Frontal cortex (tissue), 4 donors: ENCODE data around the gene PTH1R. TPM values are rescaled to one million over a fixed set of nuclear protein-coding genes. Genes with fewer than 3 reads are reported as not detected.
A peak's percentile ranks its signal among the peaks of the same experiment; 100 is the strongest.

Source experiments
- DNase-seq, 2 donors: peaks; one replicate each; pipeline ENCODE4 v3.0.0; 2012; ENCODE audit warnings: low spot score in 2 of 2
- FAIRE-seq: peaks from 2 replicates; lab custom pipeline; 2012; peaks lifted over from hg19 to GRCh38; lab: Jason Lieb, UNC
- total RNA-seq: library from RNA; depleted of rRNA; stranded (reverse); fragments of >200 nt; gene quantifications from one replicate; pipeline ENCODE4 v1.2.3, GENCODE V29; 2014
- donor health status: control.
- donor health status: control.
- donor health status: control.

The PTH1R gene
- total RNA-seq = 2.0 TPM

DNA sequence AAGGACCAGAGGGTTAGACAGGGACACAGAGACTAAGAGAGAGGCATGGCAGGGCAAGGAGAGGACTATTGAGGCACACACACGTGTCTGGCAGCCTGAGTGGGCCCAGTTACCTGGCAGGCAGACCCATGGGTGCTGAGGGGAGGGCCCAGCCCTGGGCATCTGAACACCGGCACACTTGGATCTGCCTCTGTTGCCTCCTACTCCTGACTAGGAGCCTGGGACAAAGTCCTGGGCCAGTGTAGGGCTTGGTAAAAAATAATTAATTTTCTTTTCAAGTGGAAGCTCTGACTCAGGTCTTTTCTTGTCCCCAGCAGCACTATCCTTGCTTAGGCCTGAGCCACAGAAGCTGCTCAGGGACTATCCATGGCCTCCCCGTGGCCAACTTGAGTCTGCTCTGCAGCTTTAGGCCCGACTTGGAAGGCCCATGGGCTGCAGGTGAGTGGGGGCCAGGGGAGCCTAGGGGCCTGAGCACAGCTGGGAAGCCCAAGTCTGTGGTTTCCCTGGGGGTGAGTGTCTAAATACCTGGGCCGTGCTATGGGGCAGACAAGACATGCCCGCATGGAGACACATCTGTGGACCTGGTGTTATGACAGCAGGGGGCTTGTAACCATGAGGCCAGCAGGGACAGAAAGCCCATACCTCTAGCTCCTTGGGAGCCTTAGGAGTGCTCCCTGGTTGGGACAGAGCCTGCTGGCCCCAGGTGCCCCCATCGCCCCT is at the start of gene PTH1R:
Gene PTH1R, plus strand, starts transcription at position 316 of the 720 bp plus-strand sequence. CDS start 5,839 bp downstream, outside the sequence.
- DNase-seq (no peak), FAIRE-seq (no peak)

DNA sequence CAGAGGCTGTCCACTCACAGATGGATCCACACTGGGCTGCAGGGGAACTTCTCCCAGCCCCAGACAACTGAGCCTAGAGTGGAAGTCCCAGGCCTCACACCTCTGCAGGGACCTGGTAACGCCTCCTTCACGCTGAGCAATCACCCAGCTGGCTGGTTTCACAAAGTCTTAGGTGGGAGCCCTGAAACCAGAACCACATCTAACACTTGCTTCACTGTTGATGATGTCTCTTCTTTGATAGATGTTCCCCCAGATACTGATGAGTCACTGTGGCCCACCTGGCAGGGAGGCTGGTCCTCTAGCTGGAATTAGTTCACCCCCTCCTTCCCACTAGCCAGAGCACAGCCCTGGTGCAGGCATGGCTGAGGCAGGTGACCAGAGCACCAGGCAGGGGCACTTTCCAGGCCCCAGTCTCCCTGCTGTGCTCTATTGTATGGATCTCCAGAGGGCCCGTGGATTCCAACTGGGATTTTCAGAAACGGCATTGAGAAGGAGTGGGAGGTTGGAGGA is 47.8 kb upstream of the PTH1R start:
- DNase-seq (no peak), FAIRE-seq (no peak)

DNA sequence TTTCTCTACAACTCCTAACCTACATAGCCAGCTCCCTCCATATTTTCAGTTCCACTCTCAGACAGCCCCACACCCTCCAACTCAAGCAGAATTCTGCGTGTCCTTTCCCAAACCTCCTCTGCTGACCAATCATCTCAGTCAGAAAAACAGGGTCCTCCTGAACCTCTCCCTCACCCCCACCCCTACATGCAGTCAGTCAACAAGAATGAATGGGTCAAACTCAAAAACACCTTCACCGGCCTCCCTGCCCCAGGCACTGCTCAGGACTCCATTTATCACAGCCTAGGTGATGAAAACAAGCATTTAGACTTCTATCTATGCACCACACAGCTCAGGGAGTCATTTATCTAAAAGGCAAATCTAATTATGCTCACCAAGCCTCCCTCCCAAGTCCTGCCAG is 46.7 kb upstream of the PTH1R start:
- DNase-seq = no peak
- no peak for FAIRE-seq

GRCh38 chr3:46831316-46831715 is 46.2 kb upstream of the PTH1R start:
- DNase-seq = no peak
- FAIRE-seq = no peak

GRCh38 chr3:46831841-46832240 is 45.7 kb upstream of the PTH1R start:
- no peak for FAIRE-seq

DNA sequence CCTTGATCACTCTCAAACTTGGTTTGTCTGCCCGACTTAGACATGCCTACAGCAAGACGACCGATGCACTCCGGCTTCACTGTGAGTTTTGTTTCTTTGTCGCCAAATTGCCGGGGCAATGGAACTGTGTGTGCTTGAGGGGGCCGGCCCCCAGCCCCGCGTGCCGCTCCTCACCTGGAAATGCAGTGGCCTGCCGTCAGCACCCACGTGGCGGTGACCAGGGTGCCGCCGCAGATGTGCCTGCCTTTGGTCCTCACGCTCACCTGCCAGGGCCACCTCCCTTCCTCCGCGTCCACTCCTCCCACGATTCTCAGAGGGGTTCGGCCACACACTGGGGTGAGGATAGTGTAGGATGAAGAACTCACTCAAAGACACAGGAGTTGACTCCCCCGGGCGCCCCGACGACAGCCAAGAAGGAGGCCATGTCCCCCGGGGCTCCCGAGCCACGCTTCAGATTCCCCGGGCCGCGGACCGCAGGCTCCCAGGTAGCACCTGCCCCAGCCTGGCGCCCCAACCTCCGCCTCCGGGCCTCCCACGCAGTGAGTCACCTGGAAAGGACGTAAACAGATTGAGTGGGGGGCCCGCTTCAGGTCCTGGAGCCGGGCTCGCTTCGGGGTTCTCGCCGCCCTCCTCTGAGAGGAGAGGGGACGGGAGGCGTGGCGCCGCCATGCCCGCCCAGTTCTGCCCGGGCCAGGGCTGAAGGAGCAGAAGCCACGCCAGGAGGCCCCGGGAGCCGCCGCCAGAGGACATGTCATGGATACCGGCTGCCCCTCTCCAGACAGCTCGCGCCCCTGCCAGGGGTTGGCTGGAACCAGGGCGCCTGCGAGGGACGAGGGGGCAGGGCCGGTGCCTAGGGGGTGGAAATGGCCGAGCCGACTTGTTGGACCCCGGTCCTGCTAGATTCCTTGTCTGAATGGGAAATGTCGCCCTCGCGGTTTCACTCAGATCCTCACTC is 43.9 kb upstream of the PTH1R start:
- DNase-seq (no peak), FAIRE-seq (no peak)

More at GRCh38 chr3:46831841-46832240, 45.7 kb upstream of the PTH1R start:
- no peak for DNase-seq

- FAIRE-seq (no peak), DNase-seq (no peak)
These were observed 42.5 kb upstream of the PTH1R start for GRCh38 chr3:46835054-46835453.

DNA sequence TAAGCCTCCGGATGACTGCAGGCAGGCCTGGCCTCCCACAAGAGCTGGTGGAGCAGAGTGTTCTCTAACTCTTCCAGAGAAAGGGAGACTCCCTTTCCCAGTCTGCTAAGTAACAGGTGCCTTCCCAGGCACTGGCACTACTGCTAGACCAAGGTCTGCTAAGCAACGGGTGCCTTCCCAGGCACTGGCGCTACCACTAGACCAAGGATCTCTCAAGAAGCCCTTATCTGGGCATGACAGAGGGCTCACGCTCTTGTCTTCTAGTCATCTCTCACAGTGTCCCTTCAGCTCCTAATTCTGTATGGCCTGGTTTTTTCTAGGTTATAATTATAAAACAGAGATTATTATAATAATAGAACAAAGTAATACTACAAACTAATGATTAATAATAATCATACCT is 42.0 kb upstream of the PTH1R start:
- DNase-seq (no peak), FAIRE-seq (no peak)

GRCh38 chr3:46838301-46838700 is 39.2 kb upstream of the PTH1R start:
- DNase-seq (no peak), FAIRE-seq (no peak)

- no peak for FAIRE-seq
- no peak for DNase-seq
These were observed 37.0 kb upstream of the PTH1R start for GRCh38 chr3:46840491-46840890.

DNA sequence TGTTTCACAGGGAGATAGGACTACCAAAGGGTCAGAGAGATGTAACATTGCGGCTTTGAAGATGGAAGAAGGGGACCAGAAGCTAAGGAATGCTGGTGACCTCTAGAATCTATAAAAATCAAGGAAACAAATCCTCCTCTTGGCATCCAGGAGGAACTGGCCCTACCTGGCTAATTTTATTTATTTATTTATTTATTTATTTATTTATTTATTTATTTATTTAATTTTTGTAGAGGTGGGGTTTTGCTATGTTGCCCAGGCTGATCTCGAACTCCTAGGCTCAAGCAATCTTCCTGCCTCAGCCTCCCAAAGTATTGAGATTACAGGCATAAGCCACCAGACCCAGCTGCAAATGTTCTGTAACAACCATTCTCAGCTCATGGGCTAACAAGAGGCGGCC is 34.0 kb upstream of the PTH1R start:
- DNase-seq (no peak), FAIRE-seq (no peak)

- FAIRE-seq (no peak), DNase-seq (no peak)
These were observed 33.1 kb upstream of the PTH1R start for GRCh38 chr3:46844397-46844796.

- DNase-seq = no peak
- FAIRE-seq = no peak
These were observed 32.6 kb upstream of the PTH1R start for GRCh38 chr3:46844881-46845312.

GRCh38 chr3:46845397-46845859 is 32.1 kb upstream of the PTH1R start:
- DNase-seq (peak; percentile 44 to 64), FAIRE-seq (no peak)

DNA sequence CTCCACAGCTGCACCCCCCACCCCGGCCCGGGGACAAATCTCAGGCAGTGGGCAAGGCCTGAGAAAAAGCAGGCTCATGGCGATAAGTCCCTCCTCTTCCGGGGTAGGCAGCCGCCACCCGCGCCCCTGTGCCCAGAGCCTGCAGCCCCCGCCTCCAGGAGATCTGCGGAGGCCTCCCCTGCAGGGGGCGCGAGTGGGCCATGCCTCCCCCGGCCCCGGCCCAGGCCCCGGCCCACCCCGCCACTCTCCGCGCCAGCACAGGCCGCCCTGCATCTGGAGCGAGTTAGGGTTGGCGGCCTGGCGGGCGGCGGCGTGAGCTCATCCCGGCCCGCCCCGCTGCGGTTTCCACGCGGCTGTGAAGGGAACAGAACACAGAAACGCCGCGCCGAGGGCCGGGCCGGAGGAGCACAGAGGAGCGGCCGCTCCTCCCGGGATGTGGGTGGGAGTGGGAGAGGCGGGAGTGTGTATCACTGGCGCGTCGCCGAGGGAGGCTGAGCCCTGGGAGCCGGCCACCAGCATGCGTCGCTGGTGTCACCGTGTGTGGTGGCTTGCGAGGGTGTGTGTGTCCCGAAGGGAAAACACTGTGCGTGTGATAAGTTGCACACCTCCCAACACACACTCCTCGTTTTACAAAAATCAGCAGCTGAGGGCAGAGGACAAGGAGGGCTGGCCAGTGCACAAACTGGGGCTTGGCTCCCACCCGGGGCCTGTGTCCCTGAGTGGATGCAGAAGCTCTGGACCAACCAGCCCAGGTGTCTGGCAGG is 31.5 kb upstream of the PTH1R start:
- peak; percentile 76 to 80 for DNase-seq
- FAIRE-seq = no peak

DNA sequence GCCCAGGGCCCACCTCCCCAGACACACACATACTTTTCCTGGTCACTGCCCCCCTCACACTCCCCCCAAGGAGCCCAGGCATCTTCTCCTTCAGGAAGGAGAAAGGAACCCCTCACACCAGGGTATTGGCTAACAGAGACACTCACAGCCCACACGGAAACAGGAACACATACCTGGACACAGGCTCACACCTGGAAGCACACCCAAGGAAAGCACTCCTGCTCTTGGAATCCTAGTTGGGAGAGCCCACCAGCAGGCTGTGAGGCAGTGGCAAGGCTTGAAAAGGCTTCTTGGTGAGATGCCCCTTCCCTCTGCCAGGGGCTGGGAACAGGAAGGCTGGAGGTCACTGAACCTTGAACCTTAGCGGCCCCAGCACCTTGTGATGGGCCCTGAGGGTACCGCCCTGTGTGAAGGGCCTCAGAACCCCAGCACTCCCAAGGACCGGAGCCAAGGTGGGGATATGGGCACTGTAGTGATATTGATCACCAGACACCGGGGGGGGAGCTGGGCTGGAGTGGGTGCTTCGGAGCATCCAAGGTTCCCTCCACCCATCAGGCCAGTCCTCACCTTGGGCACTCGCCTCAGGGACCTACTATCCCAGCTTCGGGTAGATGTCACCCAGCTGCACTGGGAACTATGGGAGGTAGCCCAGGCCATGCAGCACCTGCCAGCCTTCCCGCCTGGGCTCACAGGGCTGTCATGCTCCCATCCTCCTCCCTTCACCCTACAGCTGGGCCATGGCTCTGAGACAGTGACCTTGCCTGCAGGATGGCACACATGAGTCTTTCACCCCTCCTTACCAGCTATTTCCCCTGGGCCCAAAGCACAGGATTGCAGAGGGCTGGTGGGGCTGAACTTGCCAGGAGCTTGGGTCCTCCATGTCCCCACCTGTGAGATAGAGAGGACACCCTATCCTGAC is 30.6 kb upstream of the PTH1R start:
- DNase-seq (no peak), FAIRE-seq (no peak)

DNA sequence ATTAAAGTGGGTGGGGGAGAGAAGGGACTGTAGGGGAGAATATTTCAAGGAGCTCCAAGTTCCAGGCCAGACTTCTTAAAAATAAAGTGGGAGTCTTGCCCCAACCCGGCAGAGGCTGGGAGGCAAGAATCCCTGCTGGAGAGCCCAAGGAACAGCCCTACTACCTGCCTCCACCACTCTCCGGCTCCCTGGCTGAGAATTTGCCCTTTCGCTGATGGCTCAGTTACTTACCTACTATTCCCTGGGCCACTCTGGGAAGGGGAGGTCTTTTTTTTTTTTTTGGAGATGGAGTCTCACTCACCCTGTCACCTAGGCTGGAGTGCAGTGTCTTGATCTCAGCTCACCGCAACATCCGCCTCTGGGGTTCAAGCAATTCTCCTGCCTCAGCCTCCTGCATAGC is 29.8 kb upstream of the PTH1R start:
- no peak for DNase-seq
- FAIRE-seq = no peak

DNA sequence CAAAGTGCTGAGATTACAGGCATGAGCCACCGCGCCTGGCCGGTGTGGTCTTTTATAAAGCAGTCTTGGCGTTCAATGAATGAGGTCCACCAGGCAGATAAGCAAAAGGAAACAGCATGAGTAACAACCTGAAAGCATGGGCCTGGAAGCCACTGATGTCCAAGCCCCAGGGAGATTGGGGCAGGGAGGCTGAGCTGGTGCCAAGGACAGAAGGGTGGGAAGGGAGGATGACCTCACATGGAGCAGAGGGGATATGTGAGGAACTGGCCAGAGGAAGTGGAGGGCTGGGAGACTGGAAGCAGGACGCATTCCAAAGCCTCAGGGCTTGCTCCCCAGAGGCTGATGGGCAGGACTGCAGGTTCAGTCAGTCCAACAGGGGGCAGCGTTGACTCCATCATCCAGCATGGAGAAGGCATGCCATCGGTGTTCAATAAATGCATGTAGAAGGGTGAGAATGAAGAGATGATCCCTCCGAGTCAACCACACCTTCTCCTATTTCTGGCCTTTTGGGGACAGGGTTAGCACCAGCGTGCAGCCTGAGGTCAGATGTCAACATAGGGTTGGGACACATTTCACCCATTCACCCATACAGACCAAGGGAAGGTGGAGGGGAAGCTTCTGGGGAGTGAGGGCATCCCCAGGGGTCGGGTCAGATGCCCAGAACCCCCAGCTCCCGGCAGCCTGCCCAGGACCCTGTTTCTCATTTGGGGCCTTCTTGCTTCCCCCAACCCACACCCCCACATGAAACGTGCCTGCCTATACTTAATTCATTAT is 29.1 kb upstream of the PTH1R start:
- no peak for FAIRE-seq
- no peak for DNase-seq
